Neural cell (in vitro differentiated cells): ENCODE data around the gene HTRA2.

Source experiments
- EP300 ChIP-seq: fragments of 450-650 bp; conservative IDR thresholded peaks from 2 replicates; pipeline ENCODE4 v1.6.1; 2014; ENCODE audit warnings: antibody characterized with exemption, mild to moderate bottlenecking, moderate library complexity; ENCODE audit not compliant: poor library complexity, severe bottlenecking
- EZH2 ChIP-seq: fragments of 200-600, 300-800 bp; shearing (Covaris generic), sonication (generic); IDR thresholded peaks from 2 replicates; pipeline ENCODE4 v1.6.1; 2014; ENCODE audit warnings: antibody characterized with exemption, low read length, borderline replicate concordance, mild to moderate bottlenecking; ENCODE audit not compliant: insufficient read depth, poor library complexity, severe bottlenecking
- MXI1 ChIP-seq: fragments of 450-650 bp; conservative IDR thresholded peaks from 2 replicates; pipeline ENCODE4 v1.6.1; 2014; ENCODE audit warnings: antibody characterized with exemption, mild to moderate bottlenecking; ENCODE audit not compliant: poor library complexity, severe bottlenecking
- POLR2AphosphoS5 ChIP-seq: IDR thresholded peaks from 2 replicates; pipeline ENCODE4 v1.6.1; 2012
- RAD21 ChIP-seq: fragments of 450-650 bp; conservative IDR thresholded peaks from 2 replicates; pipeline ENCODE4 v1.6.1; 2014; ENCODE audit warnings: antibody characterized with exemption, mild to moderate bottlenecking, moderate library complexity
- SMC3 ChIP-seq: fragments of 450-650 bp; conservative IDR thresholded peaks from 2 replicates; pipeline ENCODE4 v1.6.1; 2014; ENCODE audit warnings: antibody characterized with exemption, mild to moderate bottlenecking, moderate library complexity; ENCODE audit not compliant: poor library complexity
- TAF1 ChIP-seq: IDR thresholded peaks from 2 replicates; pipeline ENCODE4 v1.6.1; 2012; ENCODE audit warnings: low read depth
- TF ChIP-seq, protein P1 (sequence below): fragments of 450-650 bp; IDR thresholded peaks from 2 replicates; pipeline ENCODE4 v1.5.1; 2014; ENCODE audit warnings: antibody characterized with exemption, mild to moderate bottlenecking, moderate library complexity; ENCODE audit not compliant: poor library complexity, severe bottlenecking
- TF ChIP-seq, protein P2 (sequence below): IDR thresholded peaks from 2 replicates; pipeline ENCODE4 v1.6.1; 2012; ENCODE audit warnings: borderline replicate concordance

DNA sequence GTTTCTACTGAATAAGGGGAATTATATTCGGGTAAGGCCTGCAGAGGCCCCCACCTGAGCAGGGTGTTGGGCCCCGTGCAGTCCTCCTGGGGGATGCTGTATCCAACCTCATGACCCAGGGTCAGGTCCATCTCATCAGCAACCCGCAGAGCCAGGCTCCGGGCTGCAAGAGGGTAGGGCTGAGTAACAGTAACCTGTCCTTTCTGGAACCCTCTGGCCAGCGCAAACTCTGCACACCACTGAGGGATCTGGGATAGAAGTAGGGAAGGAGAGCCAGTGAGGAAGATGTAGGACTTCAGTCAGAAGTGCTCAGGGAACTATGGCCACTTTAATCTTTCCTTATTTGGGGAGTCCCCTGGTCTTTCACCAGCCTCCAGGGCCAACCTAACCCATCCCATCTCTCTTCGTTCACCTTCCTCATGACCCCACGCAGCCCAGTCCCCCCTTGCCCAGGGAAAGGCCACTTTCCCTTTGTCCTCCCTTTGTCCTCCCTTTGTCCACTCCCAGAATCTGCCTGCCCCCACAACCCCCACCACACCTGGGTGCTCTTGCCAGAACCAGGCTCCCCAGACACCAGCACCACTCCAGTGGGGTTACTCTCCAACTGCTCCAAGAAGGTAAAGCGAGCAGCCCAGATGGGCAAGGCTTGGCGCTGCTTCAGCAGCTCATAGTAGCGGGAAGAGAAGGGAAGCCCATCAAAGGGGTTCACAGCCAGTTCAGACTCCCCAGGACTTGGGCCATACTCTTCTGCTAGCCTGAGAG lies 4.6 kb upstream of the HTRA2 start:
- TF ChIP-seq, protein P1, sequence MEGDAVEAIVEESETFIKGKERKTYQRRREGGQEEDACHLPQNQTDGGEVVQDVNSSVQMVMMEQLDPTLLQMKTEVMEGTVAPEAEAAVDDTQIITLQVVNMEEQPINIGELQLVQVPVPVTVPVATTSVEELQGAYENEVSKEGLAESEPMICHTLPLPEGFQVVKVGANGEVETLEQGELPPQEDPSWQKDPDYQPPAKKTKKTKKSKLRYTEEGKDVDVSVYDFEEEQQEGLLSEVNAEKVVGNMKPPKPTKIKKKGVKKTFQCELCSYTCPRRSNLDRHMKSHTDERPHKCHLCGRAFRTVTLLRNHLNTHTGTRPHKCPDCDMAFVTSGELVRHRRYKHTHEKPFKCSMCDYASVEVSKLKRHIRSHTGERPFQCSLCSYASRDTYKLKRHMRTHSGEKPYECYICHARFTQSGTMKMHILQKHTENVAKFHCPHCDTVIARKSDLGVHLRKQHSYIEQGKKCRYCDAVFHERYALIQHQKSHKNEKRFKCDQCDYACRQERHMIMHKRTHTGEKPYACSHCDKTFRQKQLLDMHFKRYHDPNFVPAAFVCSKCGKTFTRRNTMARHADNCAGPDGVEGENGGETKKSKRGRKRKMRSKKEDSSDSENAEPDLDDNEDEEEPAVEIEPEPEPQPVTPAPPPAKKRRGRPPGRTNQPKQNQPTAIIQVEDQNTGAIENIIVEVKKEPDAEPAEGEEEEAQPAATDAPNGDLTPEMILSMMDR = no peak
- TF ChIP-seq EP300 = no peak
- TF ChIP-seq EZH2 = no peak
- no peak for TF ChIP-seq POLR2AphosphoS5
- TF ChIP-seq SMC3 = no peak
- TF ChIP-seq, protein P2, sequence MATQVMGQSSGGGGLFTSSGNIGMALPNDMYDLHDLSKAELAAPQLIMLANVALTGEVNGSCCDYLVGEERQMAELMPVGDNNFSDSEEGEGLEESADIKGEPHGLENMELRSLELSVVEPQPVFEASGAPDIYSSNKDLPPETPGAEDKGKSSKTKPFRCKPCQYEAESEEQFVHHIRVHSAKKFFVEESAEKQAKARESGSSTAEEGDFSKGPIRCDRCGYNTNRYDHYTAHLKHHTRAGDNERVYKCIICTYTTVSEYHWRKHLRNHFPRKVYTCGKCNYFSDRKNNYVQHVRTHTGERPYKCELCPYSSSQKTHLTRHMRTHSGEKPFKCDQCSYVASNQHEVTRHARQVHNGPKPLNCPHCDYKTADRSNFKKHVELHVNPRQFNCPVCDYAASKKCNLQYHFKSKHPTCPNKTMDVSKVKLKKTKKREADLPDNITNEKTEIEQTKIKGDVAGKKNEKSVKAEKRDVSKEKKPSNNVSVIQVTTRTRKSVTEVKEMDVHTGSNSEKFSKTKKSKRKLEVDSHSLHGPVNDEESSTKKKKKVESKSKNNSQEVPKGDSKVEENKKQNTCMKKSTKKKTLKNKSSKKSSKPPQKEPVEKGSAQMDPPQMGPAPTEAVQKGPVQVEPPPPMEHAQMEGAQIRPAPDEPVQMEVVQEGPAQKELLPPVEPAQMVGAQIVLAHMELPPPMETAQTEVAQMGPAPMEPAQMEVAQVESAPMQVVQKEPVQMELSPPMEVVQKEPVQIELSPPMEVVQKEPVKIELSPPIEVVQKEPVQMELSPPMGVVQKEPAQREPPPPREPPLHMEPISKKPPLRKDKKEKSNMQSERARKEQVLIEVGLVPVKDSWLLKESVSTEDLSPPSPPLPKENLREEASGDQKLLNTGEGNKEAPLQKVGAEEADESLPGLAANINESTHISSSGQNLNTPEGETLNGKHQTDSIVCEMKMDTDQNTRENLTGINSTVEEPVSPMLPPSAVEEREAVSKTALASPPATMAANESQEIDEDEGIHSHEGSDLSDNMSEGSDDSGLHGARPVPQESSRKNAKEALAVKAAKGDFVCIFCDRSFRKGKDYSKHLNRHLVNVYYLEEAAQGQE = no peak
- TF ChIP-seq RAD21 = no peak
- TF ChIP-seq TAF1 = no peak
- TF ChIP-seq MXI1 = no peak
